K562 (cell line): ENCODE data around the gene ELMOD1. TPM values are rescaled to one million over a fixed set of nuclear protein-coding genes. Genes with fewer than 3 reads are reported as not detected.

Experiments
- ATAC-seq: fragments of 200-7000 bp; cut with Tn5 transposase; 3 replicates; pipeline ENCODE4 v1.9.1; 2020; ENCODE audit warnings: moderate library complexity
- BruUV-seq: library from RNA; stranded (reverse); fragments of 400-500 nt; replicated peaks from 2 replicates; lab custom pipeline; 2021; lab: Mats Ljungman, UMichigan
- CTCF ChIA-PET: fragments of 300-600 bp; formaldehyde crosslinking; extraction: SDS; loops from one replicate; lab custom pipeline; 2021; ENCODE audit warnings: low intra/inter-chr PET ratio; lab: Yijun Ruan, JAX
- POLR2A ChIA-PET: fragments of 300-600, 350-650 bp; sonication (Branson Sonifier 250); formaldehyde crosslinking; extraction: SDS; loops from one replicate; lab custom pipeline; 2021; ENCODE audit warnings: antibody characterized with exemption, inconsistent platforms; lab: Yijun Ruan, JAX
- DNase-seq, 4 experiments: peaks; one replicate each; pipeline versions ENCODE4 v3.0.0 to v3.0.0-alpha.2; 2011 to 2018; ENCODE audit warnings: low spot score in 3 of 4, mixed read lengths in 3 of 4; ENCODE audit errors: extremely low read depth in 1 of 4
- FAIRE-seq: peaks from 2 replicates; lab custom pipeline; 2011; peaks lifted over from hg19 to GRCh38; lab: Jason Lieb, UNC
- H2AFZ ChIP-seq: 2 replicates; pipeline ENCODE4 v1.6.0; 2011; ENCODE audit warnings: low read depth, low read length, control low read depth, inconsistent platforms
- H3K27ac ChIP-seq: fragments of 200-600 bp; 3 replicates; pipeline ENCODE4 v1.8.0; 2011; ENCODE audit warnings: low read depth, mild to moderate bottlenecking, control low read depth, inconsistent platforms, low read length, moderate library complexity, mixed read lengths; ENCODE audit errors: extremely low read depth
- H3K27me3 ChIP-seq, 2 experiments: fragments of 300-600 bp in 1 of 2; 2 replicates in 1 of 2; 3 replicates in 1 of 2; pipeline versions ENCODE4 v1.6.0 to v1.8.0; 2011; ENCODE audit warnings: inconsistent platforms in 2 of 2, low read length in 2 of 2, mild to moderate bottlenecking in 1 of 2, mixed read lengths in 1 of 2, moderate library complexity in 1 of 2; ENCODE audit not compliant: control insufficient read depth in 2 of 2, insufficient read depth in 2 of 2
- H3K36me3 ChIP-seq: fragments of 300-600 bp; 3 replicates; pipeline ENCODE4 v1.8.0; 2011; ENCODE audit warnings: mild to moderate bottlenecking, low read length, inconsistent platforms; ENCODE audit not compliant: control insufficient read depth, insufficient read depth
- H3K4me1 ChIP-seq, 2 experiments: fragments of 200-600 bp in 1 of 2; replicated peaks in 1 of 2; 2 replicates in 1 of 2; 3 replicates in 1 of 2; pipeline versions ENCODE4 v1.5.1 to v1.8.0; 2011; ENCODE audit warnings: inconsistent platforms in 2 of 2, low read length in 2 of 2, mild to moderate bottlenecking in 1 of 2, mixed read lengths in 1 of 2, moderate library complexity in 1 of 2; ENCODE audit not compliant: control insufficient read depth in 2 of 2, insufficient read depth in 2 of 2
- H3K4me2 ChIP-seq: 2 replicates; pipeline ENCODE4 v1.6.1; 2011; ENCODE audit warnings: low read length, control low read depth, inconsistent platforms, mixed read lengths; ENCODE audit not compliant: insufficient read depth
- H3K4me3 ChIP-seq: fragments of 200-600 bp; sonication (generic), shearing (Covaris generic); 2 replicates; pipeline ENCODE4 v1.5.1; 2016; ENCODE audit warnings: control low read depth, inconsistent platforms
- H3K79me2 ChIP-seq: fragments of 200-600 bp; 3 replicates; pipeline ENCODE4 v1.8.0; 2011; ENCODE audit warnings: low read length, inconsistent platforms; ENCODE audit not compliant: control insufficient read depth, insufficient read depth
- H3K9ac ChIP-seq, 2 experiments: 2 replicates each; pipeline versions ENCODE4 v1.6.0 to v1.6.1; 2011; ENCODE audit warnings: low read depth in 2 of 2, low read length in 2 of 2, control low read depth in 1 of 2, inconsistent platforms in 1 of 2, mild to moderate bottlenecking in 1 of 2, mixed read lengths in 1 of 2; ENCODE audit not compliant: insufficient read depth in 1 of 2
- H3K9me1 ChIP-seq: one replicate; pipeline ENCODE4 v1.6.0; 2011; ENCODE audit warnings: inconsistent platforms, mild to moderate bottlenecking, low read length, moderate library complexity; ENCODE audit not compliant: control insufficient read depth, insufficient read depth
- H3K9me3 ChIP-seq: replicated peaks from 2 replicates; pipeline ENCODE4 v1.5.1; 2011; ENCODE audit warnings: low read depth, low read length, inconsistent platforms; ENCODE audit not compliant: control insufficient read depth, insufficient read depth
- H4K20me1 ChIP-seq: replicated peaks from 2 replicates; pipeline ENCODE4 v1.6.1; 2011; ENCODE audit warnings: low read length, inconsistent platforms, mixed read lengths; ENCODE audit not compliant: control insufficient read depth, insufficient read depth
- C11orf30 ChIP-seq: fragments of 450-650 bp; IDR thresholded peaks from 2 replicates; pipeline ENCODE4 v1.6.1; 2016; ENCODE audit warnings: low read depth, mild to moderate bottlenecking
- DPF2 ChIP-seq: fragments of 450-650 bp; IDR thresholded peaks from 2 replicates; pipeline ENCODE4 v1.6.1; 2016
- FOSL1 ChIP-seq: fragments of 200-800 bp; sonication (Bioruptor generic); conservative IDR thresholded peaks from 2 replicates; pipeline ENCODE4 v1.6.1; 2016; ENCODE audit warnings: missing genetic modification characterization, missing compliant biosample characterization
- NRF1 ChIP-seq, 2 experiments: fragments of 450-650 bp; IDR thresholded peaks in 1 of 2; conservative IDR thresholded peaks in 1 of 2; 2 replicates each; pipeline ENCODE4 v1.6.1; 2014; ENCODE audit warnings: mild to moderate bottlenecking in 2 of 2
- PTRF ChIP-seq: fragments of 450-650 bp; IDR thresholded peaks from 2 replicates; pipeline ENCODE4 v1.6.1; 2016; ENCODE audit warnings: mild to moderate bottlenecking, missing genetic modification characterization, missing compliant biosample characterization
- ZNF324 ChIP-seq: fragments of 250-450 bp; sonication (Bioruptor Pico); IDR thresholded peaks from 2 replicates; pipeline ENCODE4 v1.4.0; 2020; ENCODE audit warnings: mild to moderate bottlenecking
- WGBS: fragments of 100-300 bp; shearing (Covaris generic); methylation state at CpG from one replicate; pipeline ENCODE4 v1.1.6; 2016; ENCODE audit warnings: low coverage, mixed read lengths; ENCODE audit not compliant: insufficient coverage; ENCODE audit errors: missing lambda C conversion rate; 5-methylcytosine and 5-hydroxymethylcytosine counted together
- in situ Hi-C: fragments of 300-500 bp; cut with MboI; formaldehyde crosslinking; loops from 4 replicates; pipeline ENCODE4 v1.15.0; 2018; ENCODE audit warnings: inconsistent platforms, mixed read lengths
- intact Hi-C: fragments of 100-400 bp; cut with micrococcal nuclease; formaldehyde crosslinking; loops from 2 replicates; pipeline ENCODE4 v1.14.2; 2022
- polyA plus RNA-seq, 8 experiments: library from polyadenylated mRNA; depleted of rRNA in 4 of 8; stranded (reverse) in 5 of 8; unstranded in 3 of 8; fragments of >200 nt; fragmentation: Nextera tagmentation in 2 of 8; fragmentation: Illumina TruSeq in 1 of 8; extraction: Ambion mirVana in 2 of 8; extraction: Trizol in 1 of 8; gene quantifications; 2 replicates each; pipeline versions ENCODE4 v1.2.1 to v1.2.3, GENCODE V29; 2011 to 2014; ENCODE audit warnings: inconsistent platforms in 1 of 8, missing spikeins in 1 of 8
- total RNA-seq, 7 experiments: library from RNA; depleted of rRNA in 6 of 7; stranded (reverse); fragments of >200 nt in 6 of 7; fragmentation: Illumina TruSeq in 2 of 7; extraction: Trizol in 2 of 7; gene quantifications; 2 replicates each; pipeline versions ENCODE4 v1.2.1 to v1.2.3, GENCODE V29; 2011 to 2021; ENCODE audit warnings: low replicate concordance in 1 of 7
- TF ChIP-seq, protein P1 (sequence below), 2 experiments: fragments of 450-650 bp in 1 of 2; sonication (generic) in 1 of 2; formaldehyde crosslinking in 1 of 2; IDR thresholded peaks; 2 replicates each; pipeline versions ENCODE4 v1.7.1 to v1.9.0; 2016 to 2022; ENCODE audit warnings: inconsistent platforms in 1 of 2, mild to moderate bottlenecking in 1 of 2, missing genetic modification reagents in 1 of 2

ELMOD1 gene
- total and polyA plus RNA-seq, 9 of the 15 experiments (the other 6 are each of a cell fraction or from before 2014, with no cell fraction given): not detected

- Histone ChIP-seq H3K9me1 (no peaks in the 10 kb centered on the region), H2AFZ (no peak overlapping the region), H4K20me1 (no peaks in the 10 kb centered on the region)
- FAIRE-seq: no peak
- BruUV-seq: no TSS peak
- whole genome bisulfite sequencing: 0% methylated on average over 2 of the region's 2 CpGs
- TF ChIP-seq FOSL1 (tag): peak; percentile 49; the same call in 1 of the 2 replicates
- TF ChIP-seq C11orf30: no peak
- TF ChIP-seq, all 486 proteins: peak for 1
- POLR2A ChIA-PET: no interaction called here
- Histone ChIP-seq H3K9ac (no peak overlapping the region), H3K36me3 (no peaks in the 10 kb centered on the region), H3K79me2 (no peaks in the 10 kb centered on the region), H3K4me3 (no peak overlapping the region), H3K4me1 (no peaks in the 10 kb centered on the region), H3K27me3 (peaks cover 4 to 6% of the 10 kb centered on the region in 2 experiments; a peak in 4 of 5 replicates), H3K27ac (no peak overlapping the region), H3K9me3 (no peaks in the 10 kb centered on the region), H3K4me2 (no peak overlapping the region)
- ATAC-seq: no peak
- intact Hi-C loops: no loop called here
- DNase-seq: no peak
- CTCF ChIA-PET: no interaction called here
- in situ Hi-C loops: no loop called here
Measured at GRCh38 chr11:107705027-107705426, 114.1 kb downstream of the ELMOD1 start.

DNA sequence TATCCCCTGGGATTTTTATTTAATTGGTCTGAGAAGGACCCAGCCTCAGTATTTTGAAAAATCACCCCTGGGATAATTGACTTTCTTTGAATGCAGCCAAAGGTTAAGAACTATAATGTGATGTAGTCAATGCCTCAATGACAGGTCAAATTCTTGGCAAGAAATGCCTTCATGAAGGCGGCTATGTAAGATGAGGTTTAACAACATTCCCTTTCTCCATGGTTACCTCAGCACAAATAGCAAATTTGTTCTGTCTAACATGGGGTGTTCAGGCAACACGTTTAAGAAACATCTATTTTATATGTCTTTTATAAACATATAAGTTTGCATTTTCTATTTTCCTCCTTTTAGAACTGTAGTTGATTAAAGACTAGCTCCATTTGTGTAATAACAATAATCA is 115.6 kb downstream of the ELMOD1 start:
- Histone ChIP-seq H3K79me2 (no peaks in the 10 kb centered on the region), H3K9me1 (no peaks in the 10 kb centered on the region), H3K4me1 (no peaks in the 10 kb centered on the region), H3K4me2 (no peak overlapping the region), H2AFZ (no peak overlapping the region), H3K27me3 (peaks cover 4 to 6% of the 10 kb centered on the region in 2 experiments; a peak in 3 of 5 replicates), H4K20me1 (no peaks in the 10 kb centered on the region), H3K36me3 (no peaks in the 10 kb centered on the region), H3K9me3 (no peaks in the 10 kb centered on the region), H3K9ac (no peak overlapping the region), H3K4me3 (no peak overlapping the region), H3K27ac (no peak overlapping the region)
- ChIA-PET CTCF (no interaction called here), POLR2A (no interaction called here)
- ATAC-seq (no peak), DNase-seq (no peak), FAIRE-seq (no peak)
- no TSS peak for BruUV-seq
- in situ Hi-C loops: no loop called here
- intact Hi-C loops: no loop called here
- 10% methylated on average over 2 of the region's 2 CpGs for WGBS
- no peak for TF ChIP-seq NRF1 (conservative IDR thresholded peaks at IDR 0.05 in 1 of 2, IDR thresholded peaks at IDR 0.05 in 1 of 2)
- no peak for TF ChIP-seq PTRF
- no peak for TF ChIP-seq ZNF324 (CRISPR knock-in tag)
- TF ChIP-seq, protein P1, sequence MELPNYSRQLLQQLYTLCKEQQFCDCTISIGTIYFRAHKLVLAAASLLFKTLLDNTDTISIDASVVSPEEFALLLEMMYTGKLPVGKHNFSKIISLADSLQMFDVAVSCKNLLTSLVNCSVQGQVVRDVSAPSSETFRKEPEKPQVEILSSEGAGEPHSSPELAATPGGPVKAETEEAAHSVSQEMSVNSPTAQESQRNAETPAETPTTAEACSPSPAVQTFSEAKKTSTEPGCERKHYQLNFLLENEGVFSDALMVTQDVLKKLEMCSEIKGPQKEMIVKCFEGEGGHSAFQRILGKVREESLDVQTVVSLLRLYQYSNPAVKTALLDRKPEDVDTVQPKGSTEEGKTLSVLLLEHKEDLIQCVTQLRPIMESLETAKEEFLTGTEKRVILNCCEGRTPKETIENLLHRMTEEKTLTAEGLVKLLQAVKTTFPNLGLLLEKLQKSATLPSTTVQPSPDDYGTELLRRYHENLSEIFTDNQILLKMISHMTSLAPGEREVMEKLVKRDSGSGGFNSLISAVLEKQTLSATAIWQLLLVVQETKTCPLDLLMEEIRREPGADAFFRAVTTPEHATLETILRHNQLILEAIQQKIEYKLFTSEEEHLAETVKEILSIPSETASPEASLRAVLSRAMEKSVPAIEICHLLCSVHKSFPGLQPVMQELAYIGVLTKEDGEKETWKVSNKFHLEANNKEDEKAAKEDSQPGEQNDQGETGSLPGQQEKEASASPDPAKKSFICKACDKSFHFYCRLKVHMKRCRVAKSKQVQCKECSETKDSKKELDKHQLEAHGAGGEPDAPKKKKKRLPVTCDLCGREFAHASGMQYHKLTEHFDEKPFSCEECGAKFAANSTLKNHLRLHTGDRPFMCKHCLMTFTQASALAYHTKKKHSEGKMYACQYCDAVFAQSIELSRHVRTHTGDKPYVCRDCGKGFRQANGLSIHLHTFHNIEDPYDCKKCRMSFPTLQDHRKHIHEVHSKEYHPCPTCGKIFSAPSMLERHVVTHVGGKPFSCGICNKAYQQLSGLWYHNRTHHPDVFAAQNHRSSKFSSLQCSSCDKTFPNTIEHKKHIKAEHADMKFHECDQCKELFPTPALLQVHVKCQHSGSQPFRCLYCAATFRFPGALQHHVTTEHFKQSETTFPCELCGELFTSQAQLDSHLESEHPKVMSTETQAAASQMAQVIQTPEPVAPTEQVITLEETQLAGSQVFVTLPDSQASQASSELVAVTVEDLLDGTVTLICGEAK (IDR thresholded peaks at IDR 0.05): no peak
- TF ChIP-seq, protein P1 (CRISPR knock-in tag; IDR thresholded peaks at IDR 0.05): no peak
- TF ChIP-seq DPF2: no peak
